GM13977 (cell line): ENCODE data around the gene F2RL3.

Experiments
- DNase-seq: peaks from one replicate; pipeline ENCODE4 v3.0.0; 2012; ENCODE audit warnings: low spot score
- CTCF ChIP-seq: IDR thresholded peaks from 2 replicates; pipeline ENCODE4 v1.5.1; 2012; ENCODE audit warnings: mild to moderate bottlenecking, control low read depth; ENCODE audit not compliant: insufficient read depth; ENCODE audit errors: extremely low read depth, missing control alignments
- in situ Hi-C: fragments of 300-500 bp; cut with MboI; formaldehyde crosslinking; loops from one replicate; pipeline ENCODE4 v1.12.0; 2022; ENCODE audit warnings: low sequenced_read_pairs, low pct_unique_long_range_greater_than_20kb, mixed read lengths, inconsistent platforms; ENCODE audit not compliant: unreplicated experiment

The F2RL3 gene

GRCh38 chr19:16878181-16878965 is 10.4 kb upstream of the F2RL3 start:
- in situ Hi-C loops: no loop called here
- DNase-seq: no peak

GRCh38 chr19:16880884-16881554 is 7.8 kb upstream of the F2RL3 start:
- no peak for TF ChIP-seq CTCF
- in situ Hi-C loops: no loop called here
- DNase-seq: no peak

More at GRCh38 chr19:16878181-16878965, 10.4 kb upstream of the F2RL3 start:
- TF ChIP-seq CTCF: no peak

GRCh38 chr19:16882146-16882545 is 6.7 kb upstream of the F2RL3 start:
- DNase-seq: no peak
- no peak for TF ChIP-seq CTCF
- in situ Hi-C loops: no loop called here

- DNase-seq: no peak
- in situ Hi-C loops: no loop called here
- TF ChIP-seq CTCF: no peak
These were observed 5.3 kb upstream of the F2RL3 start for GRCh38 chr19:16883522-16883921.

GRCh38 chr19:16885166-16885565 is 3.6 kb upstream of the F2RL3 start:
- no peak for TF ChIP-seq CTCF
- no peak for DNase-seq
- in situ Hi-C loops: no loop called here

- in situ Hi-C loops: no loop called here
- no peak for DNase-seq
- no peak for TF ChIP-seq CTCF
These were observed 2.4 kb upstream of the F2RL3 start for GRCh38 chr19:16886305-16886880.
